Measurements from ENCODE around the gene NPL.

The NPL gene

DNA sequence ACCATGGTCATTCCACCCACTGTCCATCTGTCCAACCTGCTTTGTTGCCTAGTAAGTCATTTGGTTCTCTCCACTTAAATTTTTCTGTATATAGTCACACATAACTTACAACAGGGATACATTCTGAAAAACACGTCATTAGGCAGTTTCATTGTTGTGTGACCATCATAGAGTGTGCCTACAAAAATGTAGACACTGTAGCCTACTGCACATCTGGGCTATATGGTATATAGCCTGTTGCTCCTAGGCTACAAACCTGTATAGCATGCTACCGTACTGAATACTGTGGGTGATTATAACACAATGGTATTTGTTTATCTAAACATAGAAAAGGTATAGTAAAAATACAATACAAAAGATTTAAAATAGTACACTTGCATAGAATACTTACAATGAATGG, 10.0 kb upstream of the NPL start:
- DNase-seq = no peak

DNA sequence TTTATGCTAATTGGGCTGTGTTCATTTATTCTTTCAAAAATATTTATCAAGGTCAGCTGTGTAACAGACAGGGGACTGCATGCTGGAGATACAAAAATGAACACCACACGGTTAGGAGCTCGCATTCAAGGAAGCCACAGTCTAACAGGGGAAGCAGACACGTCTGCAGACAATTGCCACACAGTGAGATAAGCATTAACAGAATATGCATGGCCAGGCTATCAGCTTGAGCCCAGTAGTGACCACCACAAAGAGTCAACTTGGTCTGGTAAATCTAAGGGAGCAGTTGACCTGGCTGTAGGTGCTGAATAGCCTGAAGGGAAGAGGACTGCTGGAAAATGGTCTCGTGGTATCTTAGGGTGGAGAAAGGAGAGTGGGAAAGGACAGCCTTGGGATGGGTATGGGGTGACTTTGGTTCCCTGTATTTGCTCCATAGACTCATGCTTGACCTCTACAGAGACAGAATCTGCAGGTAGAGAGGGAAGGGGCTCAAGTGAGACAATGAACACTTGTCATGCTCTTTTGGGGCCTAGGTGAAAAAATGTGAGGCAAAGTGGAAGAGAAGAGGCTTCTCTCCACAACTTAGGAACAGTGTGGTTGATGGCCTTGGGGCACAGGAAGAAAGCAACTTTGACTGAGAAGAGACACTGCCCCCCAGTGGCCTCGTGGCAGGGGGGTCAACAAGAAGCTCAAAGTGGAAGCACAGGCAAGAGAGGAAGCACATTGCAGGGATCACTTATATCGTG, 7.6 kb upstream of the NPL start:
- DNase-seq = peak; percentile 55

DNA sequence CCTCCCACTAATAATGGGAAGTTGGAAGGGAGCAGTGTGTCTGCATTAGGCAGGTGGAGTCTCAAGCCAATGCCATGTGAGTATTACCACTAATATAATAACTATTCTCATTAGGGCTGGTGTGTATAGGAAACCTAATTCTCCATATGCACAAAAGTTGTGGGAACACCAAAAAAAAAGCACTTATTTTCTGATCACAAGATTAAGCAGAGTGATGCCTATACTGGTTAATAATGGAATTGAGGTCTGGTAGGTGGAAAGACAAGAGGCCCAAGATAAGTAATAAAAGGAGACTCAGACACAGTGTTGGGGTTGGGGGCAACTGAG, 7.0 kb upstream of the NPL start:
- DNase-seq = no peak

DNA sequence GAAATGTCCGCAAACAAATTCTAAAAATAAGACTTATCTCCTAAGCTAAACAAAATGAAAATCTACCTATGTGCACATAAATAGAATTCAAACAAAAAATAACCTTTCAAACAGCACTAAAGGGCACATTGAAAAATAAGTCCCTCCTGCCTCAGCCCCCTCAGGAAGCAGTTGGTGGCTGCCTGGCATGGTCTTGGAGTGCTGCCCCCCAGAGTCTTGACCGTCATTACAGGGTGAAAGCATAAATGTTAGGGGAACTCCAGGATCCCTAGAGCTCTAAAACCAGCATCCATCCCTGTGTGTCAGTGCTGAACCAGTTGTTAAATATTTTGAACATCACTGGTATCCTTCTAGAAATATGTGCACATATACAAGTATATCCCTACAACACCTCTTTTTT, 6.5 kb upstream of the NPL start:
- no peak for DNase-seq

DNA sequence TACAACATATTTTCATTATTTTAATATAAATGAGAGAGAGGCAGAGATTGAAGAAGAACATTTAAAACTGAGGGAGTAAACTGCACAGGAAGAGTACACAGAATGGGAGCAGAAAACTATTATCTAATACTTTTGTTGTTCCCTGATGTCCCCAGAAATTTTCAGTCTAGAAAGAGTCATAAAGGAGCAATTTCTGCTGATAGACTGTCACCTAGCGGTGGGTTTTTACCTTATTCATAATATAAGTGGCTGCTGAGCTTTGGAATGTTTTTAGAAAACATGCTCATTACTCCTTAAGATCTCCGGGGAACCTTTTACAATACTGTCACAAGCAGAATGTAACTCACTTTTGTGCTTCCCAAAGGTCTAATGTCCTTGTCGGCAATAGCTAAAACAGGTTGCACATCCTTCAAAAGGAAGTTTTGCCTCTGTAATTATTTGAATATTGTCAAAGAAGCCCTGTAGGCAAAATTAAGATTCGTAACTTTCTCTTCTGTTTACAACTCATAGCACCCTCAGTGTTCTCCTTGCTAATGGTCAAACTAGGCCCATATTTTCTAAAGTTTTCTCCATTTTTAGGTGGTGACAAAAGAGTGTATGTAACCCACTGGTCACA, 4.9 kb upstream of the NPL start:
- DNase-seq = peak; percentile 46

DNA sequence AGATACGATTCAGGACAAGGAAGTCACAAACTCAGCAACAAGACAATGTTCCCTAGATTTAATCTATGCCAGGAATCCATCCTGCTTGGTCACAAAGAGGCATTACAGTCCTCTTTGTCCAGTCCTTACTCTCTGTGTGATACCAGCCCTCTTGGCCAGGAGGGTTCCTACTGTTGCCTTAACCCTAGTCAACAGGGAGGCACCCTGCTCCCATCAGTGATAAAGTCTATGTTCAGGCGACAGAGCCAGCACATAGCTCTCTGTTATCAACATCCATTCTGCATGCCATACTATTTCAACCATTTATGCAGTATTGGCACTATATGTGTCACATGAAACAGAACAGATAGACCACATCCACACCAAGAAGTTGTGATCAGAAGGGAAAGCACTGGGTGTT, 4.4 kb upstream of the NPL start:
- no peak for DNase-seq

DNA sequence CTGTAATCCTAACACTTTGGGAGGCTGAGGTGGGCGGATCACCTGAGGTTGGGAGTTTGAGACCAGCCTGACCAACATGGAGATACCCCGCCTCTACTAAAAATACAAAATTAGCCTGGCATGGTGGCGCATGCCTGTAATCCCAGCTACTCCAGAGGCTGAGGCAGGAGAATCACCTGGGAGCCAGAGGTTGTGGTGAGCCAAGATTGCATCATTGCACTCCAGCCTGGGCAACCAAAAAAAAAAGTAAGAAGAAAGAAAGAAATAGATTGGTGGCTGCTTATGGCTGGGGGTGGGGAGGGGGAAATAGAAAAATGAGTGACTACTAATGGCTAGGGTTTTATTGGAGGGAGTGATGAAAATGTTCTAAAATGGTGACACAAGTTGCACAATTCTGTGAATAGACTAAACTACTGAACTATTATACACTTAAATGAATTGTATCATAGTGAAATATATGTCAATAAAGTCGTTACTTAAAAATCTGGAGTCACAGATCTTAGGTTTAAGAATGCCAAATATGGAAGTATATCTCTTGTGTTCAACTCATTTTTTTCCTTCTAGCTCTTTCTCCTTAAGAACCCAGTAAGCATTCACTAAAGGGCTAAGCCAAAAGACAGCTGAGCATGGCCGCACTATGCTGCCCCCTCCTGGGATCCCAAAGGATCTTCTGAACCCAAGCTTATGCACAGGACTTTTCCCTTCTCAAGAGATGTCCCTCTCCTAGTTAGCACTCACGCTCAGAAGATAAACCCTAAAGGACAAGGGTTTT, 3.2 kb upstream of the NPL start:
- DNase-seq = peak; percentile 62

DNA sequence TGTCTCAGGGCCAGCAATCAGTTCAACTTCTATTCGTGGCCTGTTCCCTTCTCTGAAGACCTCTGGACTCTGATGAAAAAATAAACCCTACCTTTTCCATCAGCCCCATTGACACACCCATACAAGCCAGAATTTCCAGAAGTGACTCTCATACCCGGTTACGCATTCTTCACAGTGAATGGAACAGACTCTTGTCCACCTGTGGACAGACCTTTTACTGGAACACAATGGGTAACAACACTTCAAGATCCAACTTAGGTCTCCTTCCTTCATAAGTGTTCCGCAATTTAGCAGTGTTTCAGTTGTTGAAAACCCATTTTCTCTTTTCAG, 2.6 kb upstream of the NPL start:
- no peak for DNase-seq

DNA sequence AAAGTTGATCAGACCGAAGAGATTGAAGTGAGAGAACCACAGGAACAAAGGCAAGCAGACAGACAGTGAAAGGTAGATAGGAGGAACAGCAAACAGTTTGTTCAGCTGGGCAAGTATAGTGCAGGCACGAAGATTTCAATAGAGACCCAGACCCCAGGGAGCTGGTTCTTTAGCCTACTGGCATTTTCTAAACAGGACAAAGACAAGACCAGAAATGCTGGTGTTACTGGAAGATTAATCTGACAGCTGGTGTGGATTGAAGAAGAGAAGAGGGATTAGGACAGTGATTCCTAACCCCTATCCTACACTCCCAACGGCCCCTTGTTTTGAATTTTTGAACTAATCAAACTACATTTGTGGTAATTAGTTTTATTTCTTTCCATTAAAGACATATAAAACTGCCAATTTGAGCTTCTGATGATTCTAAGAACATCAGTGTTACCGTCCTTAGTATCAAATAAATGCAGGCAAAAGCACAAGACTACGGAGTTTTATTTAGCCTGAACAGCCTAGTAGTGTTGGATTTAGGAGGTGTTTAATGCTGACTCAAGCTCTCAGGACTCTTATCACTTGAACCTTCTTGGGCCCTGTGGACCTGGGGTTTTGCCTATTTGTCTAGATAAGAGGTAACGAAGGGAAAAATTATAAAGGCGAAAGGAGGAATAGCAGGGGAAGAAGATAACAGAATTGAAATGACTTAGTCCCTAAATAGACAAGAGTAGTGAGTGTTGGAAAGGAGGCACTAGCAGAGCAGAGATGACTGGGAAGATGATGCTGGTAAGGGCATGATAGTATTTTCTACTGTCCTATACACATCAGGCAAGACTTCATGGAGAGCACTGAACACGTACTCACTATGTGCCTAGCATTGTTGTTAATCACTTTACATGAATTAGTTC, 2.0 kb downstream of the NPL start:
- no peak for DNase-seq

DNA sequence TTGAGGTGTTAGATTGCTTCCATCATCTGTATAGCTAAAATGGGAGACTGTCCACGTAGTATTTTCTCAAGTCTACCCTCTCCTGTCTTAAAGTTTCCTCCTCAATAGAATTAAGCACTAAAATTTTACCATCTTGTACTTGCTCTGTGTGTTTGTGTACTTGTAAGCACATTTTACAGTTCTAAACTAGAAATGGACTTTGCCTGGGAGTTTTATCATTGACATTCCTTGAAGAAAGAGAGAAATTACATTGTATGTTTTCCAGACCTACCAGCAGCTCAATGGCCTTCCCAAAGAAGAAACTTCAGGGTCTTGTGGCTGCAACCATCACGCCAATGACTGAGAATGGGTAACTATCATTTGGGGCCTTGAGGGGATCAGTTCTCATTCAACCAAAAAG, 4.5 kb downstream of the NPL start:
- no peak for DNase-seq

DNA sequence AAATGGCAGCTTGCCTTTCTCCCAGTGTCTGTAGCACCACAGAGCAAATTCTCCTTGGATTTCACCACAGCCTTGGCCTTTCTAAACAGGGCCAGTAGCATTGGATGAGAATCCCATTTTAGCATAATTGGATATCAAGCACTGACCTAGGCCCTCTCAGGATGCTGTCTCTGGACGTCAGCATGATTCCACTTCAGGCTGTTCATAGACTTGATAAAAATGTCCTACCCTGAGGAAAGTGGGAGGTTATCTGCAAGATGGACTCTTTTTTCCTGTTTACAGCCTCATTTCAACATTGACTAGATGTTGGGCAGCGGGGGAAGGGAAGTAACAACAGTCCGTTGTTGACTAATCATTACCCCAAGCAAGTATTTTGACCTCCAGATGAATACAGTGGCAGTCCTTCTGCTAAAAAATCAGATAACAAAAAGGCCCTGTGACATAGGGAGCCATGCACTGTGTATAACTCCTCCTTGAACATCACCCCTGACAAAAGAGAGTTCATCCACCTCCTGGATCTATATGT, 5.2 kb downstream of the NPL start:
- no peak for DNase-seq

DNA sequence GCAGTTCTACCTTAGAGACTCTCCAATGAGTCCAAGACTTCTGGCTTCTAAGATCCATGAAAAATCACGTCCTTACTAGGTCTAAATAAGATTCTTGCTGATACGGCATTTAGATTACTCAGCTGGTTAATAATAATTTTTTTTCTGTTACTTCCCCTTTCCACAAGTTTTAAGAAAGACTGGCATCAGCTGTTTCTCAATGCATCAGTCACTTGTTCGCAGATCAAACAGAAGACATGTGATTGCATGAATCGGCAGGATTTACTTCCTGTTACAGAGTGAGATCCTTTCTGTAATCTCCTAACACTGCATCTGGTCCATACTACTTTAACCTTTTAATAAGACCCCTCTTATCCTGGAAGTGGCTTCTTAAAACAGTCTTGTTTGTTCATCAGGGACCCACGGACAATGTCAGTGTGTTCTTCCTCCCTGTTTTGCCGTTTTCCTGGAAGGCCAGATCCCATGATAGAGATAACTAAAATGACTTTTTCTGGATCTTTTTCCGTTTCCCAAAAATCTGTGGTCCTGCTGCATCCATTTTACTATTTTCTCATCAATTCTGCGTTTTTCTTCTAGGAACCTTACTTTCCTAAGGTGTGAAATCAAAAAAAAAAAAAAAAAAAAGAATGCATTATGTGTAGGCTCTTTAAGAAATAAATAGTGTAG, 6.1 kb downstream of the NPL start:
- DNase-seq = no peak

DNA sequence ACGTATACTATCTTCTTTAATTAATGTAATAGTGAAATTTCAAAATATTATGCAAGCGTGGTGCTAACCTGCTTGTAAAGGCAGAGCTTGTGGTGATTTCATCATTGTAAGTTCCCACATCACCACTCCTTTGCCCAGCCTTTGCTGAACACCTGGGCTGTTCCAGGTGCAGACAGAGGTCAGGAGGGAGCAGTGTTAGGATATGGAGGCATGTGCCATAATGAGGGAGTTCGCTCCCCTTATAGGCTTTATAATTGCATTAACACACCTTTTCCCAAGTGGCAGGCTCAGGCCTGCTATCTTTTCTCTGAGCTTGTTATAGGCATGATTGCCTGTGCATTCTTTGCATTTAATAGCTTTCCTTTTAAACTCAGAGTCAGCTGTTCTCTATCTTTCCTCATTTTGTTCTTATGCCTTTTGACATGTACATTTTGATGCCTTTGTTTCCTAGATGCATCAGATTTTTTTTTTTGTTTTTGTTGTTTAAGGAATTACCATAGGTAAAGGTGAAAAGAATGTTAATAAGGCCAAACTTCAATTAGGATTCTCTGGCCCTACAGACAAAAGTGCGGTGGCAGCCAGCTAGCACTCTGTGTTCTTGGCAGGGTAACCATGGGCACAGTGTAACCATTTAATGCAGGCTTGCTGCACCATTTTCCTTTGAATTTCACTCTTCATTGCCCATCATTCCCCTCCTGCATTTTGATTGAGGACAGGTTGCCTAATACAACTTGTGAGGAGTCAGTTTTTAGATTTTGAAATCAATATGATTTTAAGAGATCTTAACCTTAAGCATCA, 12.6 kb downstream of the NPL start:
- DNase-seq = no peak

DNA sequence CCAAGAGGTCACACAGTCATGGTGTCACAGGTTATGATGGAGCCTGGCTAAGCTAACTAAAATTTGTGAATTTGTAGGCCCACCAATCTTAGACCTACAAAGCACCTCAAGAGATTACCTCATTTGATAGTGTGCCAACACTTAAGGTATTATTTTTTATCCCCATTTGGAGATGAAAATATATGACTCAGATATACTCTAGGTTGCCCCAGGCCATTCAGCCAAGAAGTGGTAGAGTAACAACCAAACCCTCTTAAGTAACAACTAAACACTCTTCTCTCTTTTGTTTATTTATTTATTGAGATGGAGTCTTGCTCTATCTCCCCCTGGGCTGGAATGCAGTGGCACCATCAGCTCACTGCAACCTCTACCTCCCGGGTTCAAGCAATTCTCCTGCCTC, 14.3 kb downstream of the NPL start:
- no peak for DNase-seq

DNA sequence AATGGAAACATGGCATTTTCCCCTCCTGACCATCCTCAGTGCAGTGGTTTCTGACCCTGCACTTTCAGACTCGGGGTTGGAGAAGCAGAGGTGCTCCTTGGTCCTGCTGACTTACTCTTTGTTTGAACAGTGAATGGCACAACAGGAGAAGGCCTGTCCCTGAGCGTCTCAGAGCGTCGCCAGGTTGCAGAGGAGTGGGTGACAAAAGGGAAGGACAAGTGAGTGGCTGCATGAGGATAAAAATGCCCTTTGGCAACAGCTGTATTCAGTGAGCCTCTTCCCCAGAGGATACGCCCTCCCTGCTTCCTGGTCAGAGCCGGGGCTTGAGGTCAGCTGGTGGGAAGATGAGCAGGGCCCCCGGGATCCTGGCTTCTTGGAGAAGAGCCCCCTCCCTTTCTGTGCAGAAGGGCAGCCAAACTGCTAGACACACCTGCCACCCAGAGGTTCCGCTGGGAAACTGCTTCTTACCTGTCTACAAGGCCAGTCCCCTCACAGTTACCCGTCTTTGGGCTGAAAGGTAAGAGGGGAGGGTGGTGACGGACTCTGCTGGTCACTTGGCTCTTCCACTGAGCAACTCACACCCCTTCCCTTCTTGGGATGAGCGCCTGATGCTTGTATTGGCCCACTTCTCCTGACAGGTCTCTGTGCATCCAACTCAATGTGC, 16.6 kb downstream of the NPL start:
- no peak for DNase-seq

DNA sequence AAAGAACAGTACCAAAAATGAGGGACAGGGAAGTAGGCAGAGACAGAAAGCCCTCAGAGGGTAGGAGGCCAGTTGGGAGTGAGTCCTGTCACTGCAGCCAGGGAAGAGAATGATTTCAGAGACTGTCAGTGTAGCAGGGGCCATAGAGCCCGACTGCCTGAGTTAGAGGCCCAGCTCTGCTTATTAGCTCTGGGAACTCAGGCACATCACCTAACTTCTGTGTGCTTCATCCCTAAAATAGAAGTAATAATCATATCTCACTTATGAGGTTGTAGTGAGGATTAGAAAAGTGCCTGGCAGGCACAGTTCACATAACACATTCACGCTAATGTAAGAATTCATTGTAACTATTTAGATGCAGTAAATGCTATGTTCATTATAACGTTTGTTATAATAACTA, 18.3 kb downstream of the NPL start:
- no peak for DNase-seq

DNA sequence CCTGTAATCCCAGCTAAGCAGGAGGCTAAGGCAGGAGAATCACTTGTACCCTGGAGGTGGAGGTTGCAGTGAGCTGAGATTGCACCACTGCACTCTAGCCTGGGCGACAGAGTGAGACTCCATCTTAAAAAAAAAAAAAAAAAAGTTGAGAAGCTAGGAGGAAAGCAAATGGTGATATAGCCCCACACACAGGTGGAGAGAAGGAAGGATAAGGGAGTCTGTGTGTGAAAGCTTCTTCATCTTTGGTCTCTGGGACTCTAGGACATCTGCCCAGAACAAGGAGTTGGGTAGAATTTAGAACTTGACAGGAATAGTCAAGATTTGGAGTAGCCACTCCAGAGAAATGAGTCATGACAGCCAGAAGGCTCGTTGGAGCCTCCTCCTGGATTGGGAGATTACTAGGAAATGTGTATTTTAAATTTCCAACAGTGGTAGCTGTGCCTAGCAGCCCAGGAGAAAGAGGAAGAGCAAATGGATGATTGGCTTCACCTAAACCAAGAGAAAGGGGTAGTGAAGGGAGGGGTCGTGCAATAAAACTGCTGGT, 19.9 kb downstream of the NPL start:
- peak; percentile 2 for DNase-seq

DNA sequence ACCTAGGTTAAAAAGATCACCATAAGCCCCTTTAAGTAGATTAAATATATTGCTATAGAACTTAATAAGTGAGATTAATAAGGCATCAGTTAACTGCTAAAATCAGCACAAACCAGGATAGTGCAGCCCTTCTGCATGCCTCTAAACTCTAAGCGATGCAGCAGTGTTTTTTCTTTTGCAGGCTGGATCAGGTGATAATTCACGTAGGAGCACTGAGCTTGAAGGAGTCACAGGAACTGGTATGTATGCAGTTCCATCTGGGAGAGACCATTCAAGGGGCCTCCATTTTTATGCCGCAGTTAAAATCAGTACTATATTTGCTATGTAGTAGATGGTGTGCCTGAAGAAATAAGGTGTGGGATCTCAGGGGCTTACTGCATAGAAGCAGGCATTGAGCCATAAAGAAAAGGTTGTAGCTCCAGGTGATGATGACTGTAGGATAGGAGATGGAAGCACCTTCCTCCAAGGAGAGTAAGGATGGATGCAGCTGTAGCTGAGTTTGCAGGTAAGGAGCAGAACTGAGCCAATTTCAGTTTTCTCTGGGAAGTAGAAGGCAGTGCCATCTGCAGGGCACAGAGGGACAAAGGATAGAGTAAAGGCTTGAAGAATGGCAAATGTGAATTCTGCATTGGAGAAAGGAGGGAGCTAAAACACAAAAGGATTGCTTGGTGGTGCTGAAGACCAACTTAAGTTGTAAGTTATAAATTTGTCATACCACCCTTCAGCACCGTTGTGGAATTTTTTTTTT, 22.6 kb downstream of the NPL start:
- DNase-seq = no peak

DNA sequence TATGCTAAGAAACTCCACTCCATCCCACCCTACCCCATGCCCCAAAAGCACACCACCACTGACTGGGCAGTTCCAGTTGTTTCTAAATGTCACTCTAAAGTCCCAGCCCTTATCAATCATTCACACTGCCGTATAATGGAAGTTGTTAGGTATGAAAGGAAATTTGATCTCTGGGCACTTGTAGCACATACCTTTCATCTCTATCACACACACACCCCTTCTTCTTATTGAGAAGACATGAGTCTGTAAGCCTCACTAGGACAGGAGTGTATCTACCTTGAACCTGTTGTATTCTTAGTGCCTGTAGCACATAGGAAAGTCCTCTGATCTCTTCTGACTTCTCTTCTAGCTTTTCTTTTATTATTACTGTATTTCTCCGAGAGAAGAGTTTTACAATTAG, 27.3 kb downstream of the NPL start:
- DNase-seq = no peak

DNA sequence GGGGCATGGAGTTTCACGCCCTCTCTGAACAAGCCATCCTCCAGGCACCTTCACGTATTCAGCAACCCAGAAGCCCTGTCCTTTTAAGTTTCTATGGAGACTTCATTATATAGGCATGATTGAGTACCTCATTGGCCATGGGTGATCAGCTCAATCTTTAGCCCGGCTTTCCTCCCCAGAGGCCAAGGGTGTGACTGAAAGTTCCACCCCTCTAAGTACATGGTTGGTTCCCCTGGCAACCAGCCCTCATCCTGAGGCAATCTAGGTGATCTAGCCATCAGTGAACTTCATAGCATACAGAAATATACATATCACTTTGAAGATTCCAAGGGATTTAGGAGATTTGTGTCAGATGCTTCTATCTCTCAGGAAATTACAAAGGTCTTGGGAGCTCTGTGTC, 28.2 kb downstream of the NPL start:
- no peak for DNase-seq

Data from fibroblast of skin of right biceps (primary cell).